Ovary (tissue), 3 donors: ENCODE measurements around the gene IST1.

ENCODE experiments used
- POLR2A ChIP-seq: fragments of 450-650 bp; IDR thresholded peaks from one replicate; pipeline ENCODE4 v1.6.1; 2017; ENCODE audit warnings: antibody characterized with exemption, mild to moderate bottlenecking, moderate library complexity
- TF ChIP-seq, protein P1 (sequence below), 3 donors: fragments of 450-650 bp in 2 of 3; fragments of 200-600 bp in 1 of 3; IDR thresholded peaks; one replicate each; pipeline versions ENCODE4 v1.5.1 to v1.8.0; 2016 to 2022; ENCODE audit warnings: antibody characterized with exemption in 3 of 3, mild to moderate bottlenecking in 1 of 3
- donor health status: DM: no; HTN: no; CAD: no.

DNA sequence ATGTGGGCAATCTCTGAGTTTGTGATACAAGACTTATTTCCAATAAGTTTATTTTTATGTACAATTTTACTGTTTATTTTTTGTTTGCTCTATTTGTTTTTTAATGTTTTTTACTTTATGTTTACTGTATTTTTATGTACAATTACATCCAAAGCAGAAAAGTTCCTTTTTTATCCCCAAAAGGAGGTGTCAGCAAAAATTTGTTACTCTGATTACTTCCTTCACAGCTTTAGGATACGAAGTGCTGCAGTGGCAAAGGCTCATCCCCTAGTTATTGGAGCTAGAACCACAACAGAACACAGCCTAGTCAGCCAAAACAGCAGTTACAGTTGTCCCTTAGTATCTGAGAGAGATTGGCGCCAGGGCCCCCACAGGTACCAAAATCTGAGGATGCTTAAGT is 35.7 kb downstream of the IST1 start:
- TF ChIP-seq, protein P1, sequence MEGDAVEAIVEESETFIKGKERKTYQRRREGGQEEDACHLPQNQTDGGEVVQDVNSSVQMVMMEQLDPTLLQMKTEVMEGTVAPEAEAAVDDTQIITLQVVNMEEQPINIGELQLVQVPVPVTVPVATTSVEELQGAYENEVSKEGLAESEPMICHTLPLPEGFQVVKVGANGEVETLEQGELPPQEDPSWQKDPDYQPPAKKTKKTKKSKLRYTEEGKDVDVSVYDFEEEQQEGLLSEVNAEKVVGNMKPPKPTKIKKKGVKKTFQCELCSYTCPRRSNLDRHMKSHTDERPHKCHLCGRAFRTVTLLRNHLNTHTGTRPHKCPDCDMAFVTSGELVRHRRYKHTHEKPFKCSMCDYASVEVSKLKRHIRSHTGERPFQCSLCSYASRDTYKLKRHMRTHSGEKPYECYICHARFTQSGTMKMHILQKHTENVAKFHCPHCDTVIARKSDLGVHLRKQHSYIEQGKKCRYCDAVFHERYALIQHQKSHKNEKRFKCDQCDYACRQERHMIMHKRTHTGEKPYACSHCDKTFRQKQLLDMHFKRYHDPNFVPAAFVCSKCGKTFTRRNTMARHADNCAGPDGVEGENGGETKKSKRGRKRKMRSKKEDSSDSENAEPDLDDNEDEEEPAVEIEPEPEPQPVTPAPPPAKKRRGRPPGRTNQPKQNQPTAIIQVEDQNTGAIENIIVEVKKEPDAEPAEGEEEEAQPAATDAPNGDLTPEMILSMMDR (IDR thresholded peaks at IDR 0.05), result no peak
- no peak for TF ChIP-seq POLR2A
